Liver (tissue), 9 donors: ENCODE measurements around the gene XRN1. TPM values are rescaled to one million over a fixed set of nuclear protein-coding genes. Genes with fewer than 3 reads are reported as not detected.

ENCODE experiments used
- DNase-seq: peaks from one replicate; pipeline ENCODE4 v3.0.0-alpha.2; 2017; ENCODE audit warnings: low spot score
- H3K27ac ChIP-seq, 2 donors: one replicate each; pipeline ENCODE4 v1.7.0; 2013; ENCODE audit warnings: inconsistent platforms in 2 of 2, low read length in 2 of 2, control low read depth in 1 of 2, low read depth in 1 of 2, mild to moderate bottlenecking in 1 of 2
- H3K27me3 ChIP-seq, 4 donors: one replicate each; pipeline versions ENCODE4 v1.6.1 to v1.7.0; 2013; ENCODE audit warnings: low read length in 3 of 4, inconsistent platforms in 1 of 4, mild to moderate bottlenecking in 1 of 4, moderate library complexity in 1 of 4; ENCODE audit not compliant: control insufficient read depth in 4 of 4, insufficient read depth in 4 of 4
- H3K36me3 ChIP-seq, 4 donors: one replicate each; pipeline versions ENCODE4 v1.6.1 to v1.7.0; 2013; ENCODE audit warnings: low read length in 3 of 4, mild to moderate bottlenecking in 3 of 4, low read depth in 1 of 4, moderate library complexity in 1 of 4; ENCODE audit not compliant: control insufficient read depth in 4 of 4, insufficient read depth in 3 of 4
- H3K4me1 ChIP-seq, 4 donors: one replicate each; pipeline versions ENCODE4 v1.6.1 to v1.7.0; 2013; ENCODE audit warnings: low read length in 3 of 4, mild to moderate bottlenecking in 3 of 4, moderate library complexity in 1 of 4; ENCODE audit not compliant: control insufficient read depth in 4 of 4, insufficient read depth in 4 of 4
- H3K4me3 ChIP-seq, 3 donors: one replicate each; pipeline versions ENCODE4 v1.6.1 to v1.7.0; 2013; ENCODE audit warnings: low read length in 3 of 3, control low read depth in 1 of 3, low read depth in 1 of 3, mild to moderate bottlenecking in 1 of 3
- H3K9ac ChIP-seq, 2 donors: one replicate each; pipeline ENCODE4 v1.7.0; 2013; ENCODE audit warnings: low read length in 2 of 2, mild to moderate bottlenecking in 2 of 2, moderate library complexity in 2 of 2, control low read depth in 1 of 2, low read depth in 1 of 2
- H3K9me3 ChIP-seq, 4 donors: one replicate each; pipeline versions ENCODE4 v1.6.1 to v1.7.0; 2013; ENCODE audit warnings: low read length in 3 of 4; ENCODE audit not compliant: control insufficient read depth in 4 of 4
- EGR1 ChIP-seq, 2 donors: IDR thresholded peaks; 2 replicates each; pipeline ENCODE4 v1.6.1; 2016 to 2018; ENCODE audit warnings: antibody characterized with exemption in 2 of 2, low read depth in 2 of 2
- FOXA1 ChIP-seq: IDR thresholded peaks from 2 replicates; pipeline ENCODE4 v1.6.1; 2016; ENCODE audit warnings: antibody characterized with exemption
- FOXA2 ChIP-seq: IDR thresholded peaks from 2 replicates; pipeline ENCODE4 v1.6.1; 2016; ENCODE audit warnings: antibody characterized with exemption
- GABPA ChIP-seq, 2 donors: IDR thresholded peaks in 1 of 2; conservative IDR thresholded peaks in 1 of 2; 2 replicates each; pipeline ENCODE4 v1.6.1; 2016; ENCODE audit warnings: antibody characterized with exemption in 2 of 2, mild to moderate bottlenecking in 1 of 2, moderate library complexity in 1 of 2
- HNF4A ChIP-seq, 2 donors: conservative IDR thresholded peaks; 2 replicates each; pipeline ENCODE4 v1.6.1; 2016; ENCODE audit warnings: antibody characterized with exemption in 2 of 2, mild to moderate bottlenecking in 2 of 2
- HNF4G ChIP-seq: IDR thresholded peaks from 2 replicates; pipeline ENCODE4 v1.6.1; 2016; ENCODE audit warnings: antibody characterized with exemption
- JUND ChIP-seq, 2 donors: IDR thresholded peaks; 2 replicates each; pipeline ENCODE4 v1.6.1; 2016; ENCODE audit warnings: antibody characterized with exemption in 2 of 2
- NR2F2 ChIP-seq: IDR thresholded peaks from 2 replicates; pipeline ENCODE4 v1.6.1; 2016; ENCODE audit warnings: antibody characterized with exemption
- RAD21 ChIP-seq, 2 donors: IDR thresholded peaks; 2 replicates each; pipeline ENCODE4 v1.6.1; 2016; ENCODE audit warnings: antibody characterized with exemption in 2 of 2, mild to moderate bottlenecking in 2 of 2
- RXRA ChIP-seq, 2 donors: IDR thresholded peaks; 2 replicates each; pipeline ENCODE4 v1.6.1; 2017 to 2018; ENCODE audit warnings: antibody characterized with exemption in 2 of 2, mild to moderate bottlenecking in 1 of 2
- SP1 ChIP-seq: IDR thresholded peaks from 2 replicates; pipeline ENCODE4 v1.6.1; 2018; ENCODE audit warnings: antibody characterized with exemption, mild to moderate bottlenecking
- TAF1 ChIP-seq: conservative IDR thresholded peaks from 2 replicates; pipeline ENCODE4 v1.6.1; 2016; ENCODE audit warnings: antibody characterized with exemption, mild to moderate bottlenecking
- YY1 ChIP-seq: IDR thresholded peaks from 2 replicates; pipeline ENCODE4 v1.6.1; 2016; ENCODE audit warnings: antibody characterized with exemption, mild to moderate bottlenecking
- ZBTB33 ChIP-seq: IDR thresholded peaks from 2 replicates; pipeline ENCODE4 v1.6.1; 2016; ENCODE audit warnings: antibody characterized with exemption
- WGBS: extraction: QIAGEN DNeasy Blood & Tissue Kit; methylation state at CpG from one replicate; pipeline ENCODE4 v1.1.7; 2013; 5-methylcytosine and 5-hydroxymethylcytosine counted together
- polyA plus RNA-seq, 2 donors: library from polyadenylated mRNA; stranded (reverse) in 1 of 2; unstranded in 1 of 2; fragments of 200-250 nt in 1 of 2; fragments of >200 nt in 1 of 2; fragmentation: Nextera tagmentation in 1 of 2; extraction: Ambion mirVana in 1 of 2; gene quantifications; one replicate each; pipeline versions ENCODE4 v1.2.1 to v1.2.3, GENCODE V29; 2013 to 2015
- total RNA-seq, 2 donors: library from RNA; depleted of rRNA; stranded (reverse); fragments of >200 nt; gene quantifications; one replicate each; pipeline ENCODE4 v1.2.3, GENCODE V29; 2014
- TF ChIP-seq, protein P1 (sequence below): fragments of 150-350 bp; IDR thresholded peaks from 2 replicates; pipeline ENCODE4 v1.5.1; 2017; ENCODE audit warnings: improper control_type of control experiment, low read depth, low read length; ENCODE audit not compliant: missing input control
- TF ChIP-seq, protein P2 (sequence below): IDR thresholded peaks from 2 replicates; pipeline ENCODE4 v1.6.1; 2016; ENCODE audit warnings: antibody characterized with exemption, mild to moderate bottlenecking
- TF ChIP-seq, protein P3 (sequence below): IDR thresholded peaks from 2 replicates; pipeline ENCODE4 v1.6.1; 2016; ENCODE audit warnings: antibody characterized with exemption
- donor health status: healthy.
- donor health status: healthy.
- donor health status: healthy.
- donor health status: healthy.
- donor health status: healthy.

Gene XRN1
- total and polyA plus RNA-seq, 4 donors, result 4.3 to 41.4 (median 25.9) TPM

GRCh38 chr3:142489572-142490323, 41.9 kb upstream of the XRN1 start (continued):
- TF ChIP-seq ZBTB33, result no peak
- TF ChIP-seq FOXA1, result no peak
- TF ChIP-seq RXRA (IDR thresholded peaks at IDR 0.05), result no peak

- no peak for DNase-seq
- no peaks in the 10 kb centered on the region for H3K4me1 ChIP-seq
- no peak overlapping the region for H3K27ac ChIP-seq
- no peak overlapping the region for H3K9ac ChIP-seq
- peaks cover 0 to 14% (median 6%) of the 10 kb centered on the region in 4 donors for H3K9me3 ChIP-seq
- no peak overlapping the region for H3K4me3 ChIP-seq
- H3K27me3 ChIP-seq, result no peaks in the 10 kb centered on the region
- peaks cover 8 to 28% (median 20%) of the 10 kb centered on the region in 4 donors for H3K36me3 ChIP-seq
- no peak for TF ChIP-seq JUND (IDR thresholded peaks at IDR 0.05)
- no peak for TF ChIP-seq TAF1
- no peak for TF ChIP-seq ZBTB33
- over 99% methylated on average over 4 of the region's 4 CpGs for WGBS
These were observed 37.1 kb upstream of the XRN1 start for GRCh38 chr3:142484912-142485435.

GRCh38 chr3:142481196-142481595, 33.4 kb upstream of the XRN1 start:
- no peak overlapping the region for H3K4me3 ChIP-seq
- H3K27ac ChIP-seq, result no peak overlapping the region
- H3K9me3 ChIP-seq, result peaks cover 0 to 14% (median 6%) of the 10 kb centered on the region in 4 donors
- peaks cover 3 to 21% (median 16%) of the 10 kb centered on the region in 4 donors for H3K36me3 ChIP-seq
- over 99% methylated on average over 2 of the region's 2 CpGs for WGBS
- DNase-seq, result no peak
- H3K4me1 ChIP-seq, result no peaks in the 10 kb centered on the region
- no peaks in the 10 kb centered on the region for H3K27me3 ChIP-seq
- H3K9ac ChIP-seq, result no peak overlapping the region
- TF ChIP-seq HNF4A (conservative IDR thresholded peaks at IDR 0.05) (no peak), YY1 (no peak), FOXA2 (no peak), EGR1 (IDR thresholded peaks at IDR 0.05; ENCODE audit: low read depth in 2 of 2) (no peak), RXRA (IDR thresholded peaks at IDR 0.05) (no peak), SP1 (no peak), TAF1 (no peak), NR2F2 (no peak), HNF4G (no peak), FOXA1 (no peak), RAD21 (IDR thresholded peaks at IDR 0.05) (no peak), GABPA (IDR thresholded peaks at IDR 0.05 in 1 of 2, conservative IDR thresholded peaks at IDR 0.05 in 1 of 2) (no peak), ZBTB33 (no peak)
- TF ChIP-seq, protein P1, sequence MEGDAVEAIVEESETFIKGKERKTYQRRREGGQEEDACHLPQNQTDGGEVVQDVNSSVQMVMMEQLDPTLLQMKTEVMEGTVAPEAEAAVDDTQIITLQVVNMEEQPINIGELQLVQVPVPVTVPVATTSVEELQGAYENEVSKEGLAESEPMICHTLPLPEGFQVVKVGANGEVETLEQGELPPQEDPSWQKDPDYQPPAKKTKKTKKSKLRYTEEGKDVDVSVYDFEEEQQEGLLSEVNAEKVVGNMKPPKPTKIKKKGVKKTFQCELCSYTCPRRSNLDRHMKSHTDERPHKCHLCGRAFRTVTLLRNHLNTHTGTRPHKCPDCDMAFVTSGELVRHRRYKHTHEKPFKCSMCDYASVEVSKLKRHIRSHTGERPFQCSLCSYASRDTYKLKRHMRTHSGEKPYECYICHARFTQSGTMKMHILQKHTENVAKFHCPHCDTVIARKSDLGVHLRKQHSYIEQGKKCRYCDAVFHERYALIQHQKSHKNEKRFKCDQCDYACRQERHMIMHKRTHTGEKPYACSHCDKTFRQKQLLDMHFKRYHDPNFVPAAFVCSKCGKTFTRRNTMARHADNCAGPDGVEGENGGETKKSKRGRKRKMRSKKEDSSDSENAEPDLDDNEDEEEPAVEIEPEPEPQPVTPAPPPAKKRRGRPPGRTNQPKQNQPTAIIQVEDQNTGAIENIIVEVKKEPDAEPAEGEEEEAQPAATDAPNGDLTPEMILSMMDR, result no peak
- TF ChIP-seq, protein P2, sequence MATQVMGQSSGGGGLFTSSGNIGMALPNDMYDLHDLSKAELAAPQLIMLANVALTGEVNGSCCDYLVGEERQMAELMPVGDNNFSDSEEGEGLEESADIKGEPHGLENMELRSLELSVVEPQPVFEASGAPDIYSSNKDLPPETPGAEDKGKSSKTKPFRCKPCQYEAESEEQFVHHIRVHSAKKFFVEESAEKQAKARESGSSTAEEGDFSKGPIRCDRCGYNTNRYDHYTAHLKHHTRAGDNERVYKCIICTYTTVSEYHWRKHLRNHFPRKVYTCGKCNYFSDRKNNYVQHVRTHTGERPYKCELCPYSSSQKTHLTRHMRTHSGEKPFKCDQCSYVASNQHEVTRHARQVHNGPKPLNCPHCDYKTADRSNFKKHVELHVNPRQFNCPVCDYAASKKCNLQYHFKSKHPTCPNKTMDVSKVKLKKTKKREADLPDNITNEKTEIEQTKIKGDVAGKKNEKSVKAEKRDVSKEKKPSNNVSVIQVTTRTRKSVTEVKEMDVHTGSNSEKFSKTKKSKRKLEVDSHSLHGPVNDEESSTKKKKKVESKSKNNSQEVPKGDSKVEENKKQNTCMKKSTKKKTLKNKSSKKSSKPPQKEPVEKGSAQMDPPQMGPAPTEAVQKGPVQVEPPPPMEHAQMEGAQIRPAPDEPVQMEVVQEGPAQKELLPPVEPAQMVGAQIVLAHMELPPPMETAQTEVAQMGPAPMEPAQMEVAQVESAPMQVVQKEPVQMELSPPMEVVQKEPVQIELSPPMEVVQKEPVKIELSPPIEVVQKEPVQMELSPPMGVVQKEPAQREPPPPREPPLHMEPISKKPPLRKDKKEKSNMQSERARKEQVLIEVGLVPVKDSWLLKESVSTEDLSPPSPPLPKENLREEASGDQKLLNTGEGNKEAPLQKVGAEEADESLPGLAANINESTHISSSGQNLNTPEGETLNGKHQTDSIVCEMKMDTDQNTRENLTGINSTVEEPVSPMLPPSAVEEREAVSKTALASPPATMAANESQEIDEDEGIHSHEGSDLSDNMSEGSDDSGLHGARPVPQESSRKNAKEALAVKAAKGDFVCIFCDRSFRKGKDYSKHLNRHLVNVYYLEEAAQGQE, result no peak
- TF ChIP-seq, protein P3, sequence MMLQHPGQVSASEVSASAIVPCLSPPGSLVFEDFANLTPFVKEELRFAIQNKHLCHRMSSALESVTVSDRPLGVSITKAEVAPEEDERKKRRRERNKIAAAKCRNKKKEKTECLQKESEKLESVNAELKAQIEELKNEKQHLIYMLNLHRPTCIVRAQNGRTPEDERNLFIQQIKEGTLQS, result no peak
